ENCODE data around the gene HOXD10. TPM values are rescaled to one million over a fixed set of nuclear protein-coding genes. Genes with fewer than 3 reads are reported as not detected.
A peak's percentile ranks its signal among the peaks of the same experiment; 100 is the strongest.

HOXD10 gene
- total and polyA plus RNA-seq, 9 of the 15 experiments (the other 6 are each of a cell fraction or from before 2014, with no cell fraction given), result not detected

DNA sequence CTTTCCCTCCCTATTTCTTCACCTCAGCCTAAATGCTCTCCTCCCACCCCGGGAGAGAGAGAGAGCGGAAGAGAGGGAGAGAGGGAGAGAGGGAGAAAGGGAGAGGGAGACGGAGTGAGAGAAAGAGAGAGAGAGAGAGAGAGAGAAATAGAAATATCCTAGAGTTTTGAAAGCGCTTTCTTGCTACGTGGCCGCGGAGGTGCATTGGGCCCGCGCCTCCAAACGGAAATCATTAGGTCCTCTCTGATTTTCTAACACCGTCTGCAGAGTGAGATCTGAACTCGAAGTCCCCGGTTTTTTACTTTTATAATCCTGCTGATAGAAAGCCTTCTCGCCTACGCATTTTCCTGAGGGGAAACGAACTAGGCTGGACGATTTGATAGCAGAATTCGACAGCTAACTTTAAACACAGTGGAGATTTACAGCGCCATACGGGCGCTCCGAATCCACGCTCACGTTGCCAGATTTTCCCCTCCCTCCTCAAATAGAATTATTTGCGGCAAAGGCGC is 31.9 kb upstream of the HOXD10 start:
- Histone ChIP-seq H3K9ac (ENCODE audit: insufficient read depth in 1 of 2, low read depth in 2 of 2, low read length in 2 of 2) (no peak overlapping the region), H3K9me1 (ENCODE audit: control insufficient read depth, insufficient read depth, low read length) (no peaks in the 10 kb centered on the region), H3K27ac (ENCODE audit: extremely low read depth, low read depth, low read length) (no peak overlapping the region), H3K4me2 (ENCODE audit: insufficient read depth, low read length) (no peak overlapping the region), H2AFZ (ENCODE audit: low read depth, low read length) (no peak overlapping the region), H3K4me1 (replicated peaks in 1 of 2; ENCODE audit: control insufficient read depth in 2 of 2, insufficient read depth in 2 of 2, low read length in 2 of 2) (peaks cover 0 to 41% of the 10 kb centered on the region in 2 experiments; a peak in 2 of 5 replicates), H3K79me2 (ENCODE audit: control insufficient read depth, insufficient read depth, low read length) (no peaks in the 10 kb centered on the region), H3K36me3 (ENCODE audit: control insufficient read depth, insufficient read depth, low read length) (no peaks in the 10 kb centered on the region), H3K27me3 (ENCODE audit: control insufficient read depth in 2 of 2, insufficient read depth in 2 of 2, low read length in 2 of 2) (peaks cover 55 to 85% of the 10 kb centered on the region in 2 experiments), H4K20me1 (replicated peaks; ENCODE audit: control insufficient read depth, insufficient read depth, low read length) (peaks cover 4% of the 10 kb centered on the region; the same call in 1 of the 2 replicates), H3K4me3 (no peak overlapping the region), H3K9me3 (replicated peaks; ENCODE audit: control insufficient read depth, insufficient read depth, low read depth, low read length) (peaks cover 10% of the 10 kb centered on the region)
- DNase-seq (ENCODE audit: extremely low read depth in 1 of 4, low spot score in 3 of 4), result no peak
- FAIRE-seq, result no peak
- CTCF ChIA-PET (ENCODE audit: low intra/inter-chr PET ratio), result interaction anchor here (3.5 kb wide), 1 partner anchor 395 kb away, joined by 14 read pairs; no protein-coding TSS in a partner anchor
- ATAC-seq, result no peak
- in situ Hi-C loops (cut with MboI), result loop anchor here (10.0 to 25.0 kb wide), 2 partner anchors 660 to 1047 kb away; no protein-coding TSS in a partner anchor
- WGBS (ENCODE audit: insufficient coverage, low coverage, missing lambda C conversion rate), result 6% methylated on average over 26 of the region's 26 CpGs
- intact Hi-C loops (cut with micrococcal nuclease), result no loop called here
- no TSS peak for BruUV-seq (replicated peaks)
- POLR2A ChIA-PET, result interaction anchor here (0.7 kb wide), 1 partner anchor 380 kb away, joined by 3 read pairs; no protein-coding TSS in a partner anchor
- no peak for TF ChIP-seq CC2D1A (IDR thresholded peaks at IDR 0.05)
- TF ChIP-seq EZH2 (IDR thresholded peaks at IDR 0.05; ENCODE audit: borderline replicate concordance, low read depth, low read length), result 0 out of 2 replicates have a peak, but pooled peaks have one; percentile 49
- 0 out of 2 replicates have a peak, but pooled peaks have one; percentile 20 for TF ChIP-seq RNF2 (IDR thresholded peaks at IDR 0.05)
- TF ChIP-seq, protein P1, sequence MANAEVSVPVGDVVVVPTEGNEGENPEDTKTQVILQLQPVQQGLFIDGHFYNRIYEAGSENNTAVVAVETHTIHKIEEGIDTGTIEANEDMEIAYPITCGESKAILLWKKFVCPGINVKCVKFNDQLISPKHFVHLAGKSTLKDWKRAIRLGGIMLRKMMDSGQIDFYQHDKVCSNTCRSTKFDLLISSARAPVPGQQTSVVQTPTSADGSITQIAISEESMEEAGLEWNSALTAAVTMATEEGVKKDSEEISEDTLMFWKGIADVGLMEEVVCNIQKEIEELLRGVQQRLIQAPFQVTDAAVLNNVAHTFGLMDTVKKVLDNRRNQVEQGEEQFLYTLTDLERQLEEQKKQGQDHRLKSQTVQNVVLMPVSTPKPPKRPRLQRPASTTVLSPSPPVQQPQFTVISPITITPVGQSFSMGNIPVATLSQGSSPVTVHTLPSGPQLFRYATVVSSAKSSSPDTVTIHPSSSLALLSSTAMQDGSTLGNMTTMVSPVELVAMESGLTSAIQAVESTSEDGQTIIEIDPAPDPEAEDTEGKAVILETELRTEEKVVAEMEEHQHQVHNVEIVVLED (CRISPR knock-in tag; IDR thresholded peaks at IDR 0.05), result no peak
- no peak for TF ChIP-seq U2AF1 (optimal IDR thresholded peaks at IDR 0.05; ENCODE audit: low read depth, low read length)
- no peak for TF ChIP-seq ZNF133 (CRISPR knock-in tag; IDR thresholded peaks at IDR 0.05)
- TF ChIP-seq EGR1 (conservative IDR thresholded peaks at IDR 0.05), result peak; percentile 33; the same call in 1 of the 2 replicates
